Activated CD8-positive, alpha-beta memory T cell treated with anti-CD3 and anti-CD28 coated beads, Interleukin-2, amount 10 ng/mL, durations not matched to agents 7 days and 5 days (primary cell): ENCODE results near the gene DTWD1. TPM values are rescaled to one million over a fixed set of nuclear protein-coding genes. Genes with fewer than 3 reads are reported as not detected.
"Not testable (repeated sequence)": the region's sequence is repeated elsewhere in the genome, so short reads cannot be mapped to it uniquely, and the experiment has no call there.

Source experiments
- ATAC-seq: fragments of 150-1000 bp; cut with Tn5 transposase; one replicate; pipeline ENCODE4 v1.10.0; 2021; ENCODE audit warnings: moderate library complexity
- CTCF ChIA-PET: fragments of 350-600 bp; sonication (Branson Sonifier 250); formaldehyde crosslinking; loops from one replicate; lab custom pipeline; 2021; ENCODE audit warnings: antibody characterized with exemption; lab: Charles Lee
- DNase-seq: peaks from one replicate; pipeline ENCODE4 v3.0.0-alpha.2; 2020
- H3K27ac Mint-ChIP-seq: one replicate; pipeline ENCODE4 v1.8.0; 2021; ENCODE audit warnings: mild to moderate bottlenecking, mixed read lengths
- H3K27me3 Mint-ChIP-seq: one replicate; pipeline ENCODE4 v1.8.0; 2021; ENCODE audit warnings: mixed read lengths
- H3K36me3 Mint-ChIP-seq: one replicate; pipeline ENCODE4 v1.8.0; 2021; ENCODE audit warnings: mild to moderate bottlenecking, mixed read lengths
- H3K4me1 Mint-ChIP-seq: one replicate; pipeline ENCODE4 v1.8.0; 2021; ENCODE audit warnings: mixed read lengths
- H3K4me3 Mint-ChIP-seq: one replicate; pipeline ENCODE4 v1.8.0; 2021; ENCODE audit warnings: mild to moderate bottlenecking, moderate library complexity, mixed read lengths
- H3K9me3 Mint-ChIP-seq: one replicate; pipeline ENCODE4 v1.8.0; 2022; ENCODE audit warnings: low read depth, mixed read lengths
- total RNA-seq, 2 experiments: library from RNA; stranded (reverse); gene quantifications; one replicate each; pipeline ENCODE4 v1.2.3, GENCODE V29; 2021

The DTWD1 gene
- total RNA-seq, 2 experiments from 2014 or later: 14.1 to 16.9 TPM

- Mint-ChIP-seq H3K27ac (no peak overlapping the region), H3K27me3 (peaks cover 15% of the 10 kb centered on the region), H3K9me3 (peaks cover 6% of the 10 kb centered on the region), H3K4me3 (no peak overlapping the region), H3K4me1 (no peaks in the 10 kb centered on the region), H3K36me3 (no peaks in the 10 kb centered on the region)
- CTCF ChIA-PET: no interaction called here
- DNase-seq (no peak), ATAC-seq (no peak)
Measured at GRCh38 chr15:49656734-49657133, 35.9 kb downstream of the DTWD1 start.

GRCh38 chr15:49664716-49665115 lies 43.9 kb downstream of the DTWD1 start:
- Mint-ChIP-seq H3K27me3 (peaks cover 40% of the 10 kb centered on the region), H3K4me1 (no peaks in the 10 kb centered on the region), H3K36me3 (no peaks in the 10 kb centered on the region), H3K27ac (no peak overlapping the region), H3K9me3 (no peaks in the 10 kb centered on the region), H3K4me3 (no peak overlapping the region)
- ATAC-seq (no peak), DNase-seq (no peak)
- CTCF ChIA-PET: no interaction called here

- DNase-seq, H3K9me3 Mint-ChIP-seq, ATAC-seq, H3K27ac Mint-ChIP-seq, H3K4me1 Mint-ChIP-seq, H3K36me3 Mint-ChIP-seq, CTCF ChIA-PET, H3K4me3 Mint-ChIP-seq: not testable (repeated sequence)
- peaks cover 30% of the 10 kb centered on the region for H3K27me3 Mint-ChIP-seq
Measured at GRCh38 chr15:49666486-49666885, 45.6 kb downstream of the DTWD1 start.

DNA sequence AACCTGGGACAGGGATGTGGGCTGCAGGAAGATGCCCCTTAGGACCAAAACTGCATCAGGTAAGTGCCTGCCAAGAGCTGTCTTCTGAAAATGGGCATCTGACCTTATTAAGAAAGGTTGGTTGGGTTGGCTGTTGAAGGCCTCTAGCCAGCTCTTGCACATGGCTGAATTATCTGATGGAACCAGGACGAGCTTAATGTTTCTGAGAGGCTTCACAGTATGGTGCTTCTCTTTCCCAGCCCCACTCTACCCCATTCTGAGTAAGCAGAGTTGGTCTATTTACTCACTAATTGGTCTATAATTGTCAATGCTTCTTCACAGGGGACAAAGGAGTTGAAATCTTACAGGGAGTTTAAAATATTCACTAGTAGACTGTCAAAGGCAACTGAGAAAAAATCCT lies 48.4 kb downstream of the DTWD1 start:
- CTCF ChIA-PET: no interaction called here
- no peak overlapping the region for H3K27ac Mint-ChIP-seq
- DNase-seq (no peak), ATAC-seq (no peak)
- no peaks in the 10 kb centered on the region for H3K9me3 Mint-ChIP-seq
- no peak overlapping the region for H3K4me3 Mint-ChIP-seq
- H3K27me3 Mint-ChIP-seq: peaks cover 26% of the 10 kb centered on the region
- no peaks in the 10 kb centered on the region for H3K4me1 Mint-ChIP-seq
- H3K36me3 Mint-ChIP-seq: no peaks in the 10 kb centered on the region

- Mint-ChIP-seq H3K4me3 (no peak overlapping the region), H3K4me1 (no peaks in the 10 kb centered on the region), H3K9me3 (peaks cover 2% of the 10 kb centered on the region), H3K36me3 (no peaks in the 10 kb centered on the region), H3K27me3 (peaks cover 48% of the 10 kb centered on the region), H3K27ac (no peak overlapping the region)
- no peak for DNase-seq
- CTCF ChIA-PET: no interaction called here
- ATAC-seq: no peak
Measured at GRCh38 chr15:49673861-49674260, 53.0 kb downstream of the DTWD1 start.

DNA sequence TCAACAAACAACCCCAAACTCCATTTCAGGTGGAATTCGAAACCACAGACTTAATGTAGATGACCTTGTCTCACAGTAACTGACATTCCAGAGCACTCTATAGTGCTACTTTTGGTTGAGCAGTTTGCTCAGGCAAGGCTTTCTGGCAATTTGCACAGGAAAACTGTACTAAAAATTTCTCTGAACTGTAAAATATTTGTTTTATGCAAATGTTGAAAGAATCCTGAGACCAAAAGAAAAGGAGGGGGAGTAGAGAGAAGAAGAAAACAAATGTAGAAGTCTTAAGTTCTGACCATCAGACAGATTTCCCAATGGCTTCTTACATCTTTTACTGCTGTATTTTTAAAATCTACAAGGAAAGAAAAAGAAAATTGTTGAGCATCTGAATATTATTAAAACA lies 53.5 kb downstream of the DTWD1 start:
- no peak overlapping the region for H3K4me3 Mint-ChIP-seq
- H3K27me3 Mint-ChIP-seq: peaks cover 51% of the 10 kb centered on the region
- H3K36me3 Mint-ChIP-seq: no peaks in the 10 kb centered on the region
- peaks cover 2% of the 10 kb centered on the region for H3K9me3 Mint-ChIP-seq
- no peak overlapping the region for H3K27ac Mint-ChIP-seq
- ATAC-seq (no peak), DNase-seq (no peak)
- CTCF ChIA-PET: no interaction called here
- H3K4me1 Mint-ChIP-seq: no peaks in the 10 kb centered on the region

GRCh38 chr15:49675041-49675440 lies 54.2 kb downstream of the DTWD1 start:
- H3K27ac Mint-ChIP-seq: no peak overlapping the region
- no peak for DNase-seq
- no peak overlapping the region for H3K4me3 Mint-ChIP-seq
- H3K27me3 Mint-ChIP-seq: peaks cover 57% of the 10 kb centered on the region
- H3K36me3 Mint-ChIP-seq: no peaks in the 10 kb centered on the region
- no peak for ATAC-seq
- H3K4me1 Mint-ChIP-seq: no peaks in the 10 kb centered on the region
- CTCF ChIA-PET: no interaction called here
- peaks cover 2% of the 10 kb centered on the region for H3K9me3 Mint-ChIP-seq

- DNase-seq: no peak
- ATAC-seq: no peak
- H3K4me3 Mint-ChIP-seq: no peak overlapping the region
- peaks cover 2% of the 10 kb centered on the region for H3K9me3 Mint-ChIP-seq
- no peaks in the 10 kb centered on the region for H3K4me1 Mint-ChIP-seq
- CTCF ChIA-PET: no interaction called here
- H3K36me3 Mint-ChIP-seq: no peaks in the 10 kb centered on the region
- H3K27ac Mint-ChIP-seq: no peak overlapping the region
- peaks cover 63% of the 10 kb centered on the region for H3K27me3 Mint-ChIP-seq
Measured at GRCh38 chr15:49678655-49679054, 57.8 kb downstream of the DTWD1 start.

GRCh38 chr15:49686599-49686998 lies 65.8 kb downstream of the DTWD1 start:
- CTCF ChIA-PET: no interaction called here
- no peak for ATAC-seq
- Mint-ChIP-seq H3K27me3 (peaks cover 29% of the 10 kb centered on the region), H3K4me3 (no peak overlapping the region), H3K9me3 (no peaks in the 10 kb centered on the region), H3K36me3 (no peaks in the 10 kb centered on the region), H3K4me1 (no peaks in the 10 kb centered on the region), H3K27ac (no peak overlapping the region)
- DNase-seq: no peak

DNA sequence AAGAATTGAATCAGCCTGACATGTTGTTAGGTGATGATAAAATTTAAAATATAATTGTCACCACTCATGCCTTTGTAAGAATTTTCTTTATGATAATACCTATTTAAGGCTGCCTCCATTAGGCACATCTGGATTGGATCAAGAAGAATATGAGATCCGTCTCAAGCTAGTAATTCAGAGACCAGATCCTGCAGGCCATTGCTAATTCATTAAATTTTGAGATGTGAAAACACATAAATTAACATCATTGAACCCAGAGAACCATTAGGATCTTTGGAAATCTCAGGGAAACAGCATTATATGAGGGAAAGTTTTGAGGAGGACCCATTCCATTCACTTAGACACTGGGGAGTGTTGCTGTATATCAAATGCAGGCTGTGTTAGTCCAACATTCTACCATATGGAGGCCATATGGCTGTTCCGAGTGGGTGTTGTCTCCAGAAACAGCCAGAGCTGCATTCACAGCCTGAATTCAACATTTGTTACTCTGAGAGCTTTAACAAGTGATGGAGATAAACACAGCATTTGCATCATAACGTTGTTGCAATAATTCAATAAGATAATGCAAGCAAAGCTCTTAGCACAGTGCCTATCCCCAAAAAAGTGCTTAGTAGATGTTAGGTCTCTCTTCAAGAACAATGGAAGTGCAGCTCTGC lies 67.4 kb downstream of the DTWD1 start:
- no peaks in the 10 kb centered on the region for H3K9me3 Mint-ChIP-seq
- CTCF ChIA-PET: interaction anchor here (2.2 kb wide), 1 partner anchor 9 kb away, joined by 4 read pairs; no protein-coding TSS in a partner anchor
- no peak for ATAC-seq
- H3K4me3 Mint-ChIP-seq: no peak overlapping the region
- no peaks in the 10 kb centered on the region for H3K36me3 Mint-ChIP-seq
- DNase-seq: no peak
- peaks cover 35% of the 10 kb centered on the region for H3K27me3 Mint-ChIP-seq
- H3K4me1 Mint-ChIP-seq: no peaks in the 10 kb centered on the region
- H3K27ac Mint-ChIP-seq: no peak overlapping the region

GRCh38 chr15:49692514-49693090 lies 71.8 kb downstream of the DTWD1 start:
- H3K4me1 Mint-ChIP-seq: no peaks in the 10 kb centered on the region
- no peak overlapping the region for H3K4me3 Mint-ChIP-seq
- H3K9me3 Mint-ChIP-seq: no peaks in the 10 kb centered on the region
- DNase-seq (no peak), ATAC-seq (no peak)
- peaks cover 32% of the 10 kb centered on the region for H3K27me3 Mint-ChIP-seq
- CTCF ChIA-PET: no interaction called here
- no peaks in the 10 kb centered on the region for H3K36me3 Mint-ChIP-seq
- no peak overlapping the region for H3K27ac Mint-ChIP-seq

- no peaks in the 10 kb centered on the region for H3K9me3 Mint-ChIP-seq
- no peak for ATAC-seq
- H3K36me3 Mint-ChIP-seq: no peaks in the 10 kb centered on the region
- H3K27me3 Mint-ChIP-seq: peaks cover 32% of the 10 kb centered on the region
- DNase-seq: no peak
- H3K4me3 Mint-ChIP-seq: no peak overlapping the region
- H3K4me1 Mint-ChIP-seq: no peaks in the 10 kb centered on the region
- CTCF ChIA-PET: no interaction called here
- H3K27ac Mint-ChIP-seq: no peak overlapping the region
Measured at GRCh38 chr15:49693498-49693897, 72.7 kb downstream of the DTWD1 start.

GRCh38 chr15:49696433-49696832 lies 75.6 kb downstream of the DTWD1 start:
- CTCF ChIA-PET: interaction anchor here (1.6 kb wide), 1 partner anchor 8 kb away, joined by 4 read pairs; no protein-coding TSS in a partner anchor
- DNase-seq: no peak
- Mint-ChIP-seq H3K9me3 (no peaks in the 10 kb centered on the region), H3K27ac (no peak overlapping the region), H3K36me3 (no peaks in the 10 kb centered on the region), H3K4me1 (no peaks in the 10 kb centered on the region), H3K27me3 (peaks cover 24% of the 10 kb centered on the region), H3K4me3 (no peak overlapping the region)
- no peak for ATAC-seq

DNA sequence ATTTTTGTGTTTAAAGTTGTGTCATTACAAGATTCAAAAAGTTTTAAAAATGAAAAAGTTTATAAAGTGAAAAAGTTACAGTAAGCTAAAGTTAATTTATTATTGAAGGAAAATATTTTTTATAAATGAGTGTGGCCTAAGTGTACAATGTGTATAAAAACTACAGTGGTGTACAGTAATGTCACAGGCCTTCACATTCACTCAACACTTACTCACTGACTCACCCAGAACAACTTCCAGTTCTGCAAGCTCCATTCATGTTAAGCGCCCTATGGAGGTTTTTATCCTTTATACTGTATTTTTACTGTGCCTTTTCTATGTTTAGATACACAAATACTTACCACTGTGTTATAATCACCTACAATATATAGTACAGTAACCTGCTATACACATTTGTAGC lies 76.3 kb downstream of the DTWD1 start:
- no peaks in the 10 kb centered on the region for H3K36me3 Mint-ChIP-seq
- H3K27me3 Mint-ChIP-seq: peaks cover 22% of the 10 kb centered on the region
- no peaks in the 10 kb centered on the region for H3K4me1 Mint-ChIP-seq
- H3K4me3 Mint-ChIP-seq: no peak overlapping the region
- CTCF ChIA-PET: interaction anchor here (1.6 kb wide), 1 partner anchor 9 kb away, joined by 4 read pairs; no protein-coding TSS in a partner anchor
- no peak overlapping the region for H3K27ac Mint-ChIP-seq
- DNase-seq (no peak), ATAC-seq (no peak)
- H3K9me3 Mint-ChIP-seq: no peaks in the 10 kb centered on the region
